Measurements from ENCODE around the gene OXNAD1.
A peak's percentile ranks its signal among the peaks of the same experiment; 100 is the strongest.
"Not testable (repeated sequence)": the region's sequence is repeated elsewhere in the genome, so short reads cannot be mapped to it uniquely, and the experiment has no call there.

OXNAD1 gene

GRCh38 chr3:16298891-16299290 is 33.9 kb downstream of the OXNAD1 start:
- TF ChIP-seq GATA1 (IDR thresholded peaks at IDR 0.05; ENCODE audit: low read depth, low read length) (no peak), POLR2A (IDR thresholded peaks at IDR 0.05; ENCODE audit: low read length) (no peak)
- no peak for DNase-seq

GRCh38 chr3:16299746-16300145 is 34.7 kb downstream of the OXNAD1 start:
- TF ChIP-seq GATA1 (IDR thresholded peaks at IDR 0.05; ENCODE audit: low read depth, low read length) = no peak
- no peak for TF ChIP-seq POLR2A (IDR thresholded peaks at IDR 0.05; ENCODE audit: low read length)
- no peak for DNase-seq

- peak; percentile 12 to 47 for DNase-seq
- TF ChIP-seq GATA1 (IDR thresholded peaks at IDR 0.05; ENCODE audit: low read depth, low read length) (no peak), POLR2A (IDR thresholded peaks at IDR 0.05; ENCODE audit: low read length) (no peak)
These were observed 35.3 kb downstream of the OXNAD1 start for GRCh38 chr3:16300307-16300706.

- DNase-seq = no peak
These were observed 35.9 kb downstream of the OXNAD1 start for GRCh38 chr3:16300881-16301359.

GRCh38 chr3:16301507-16301906 is 36.5 kb downstream of the OXNAD1 start:
- no peak for TF ChIP-seq GATA1 (IDR thresholded peaks at IDR 0.05; ENCODE audit: low read depth, low read length)
- no peak for TF ChIP-seq POLR2A (IDR thresholded peaks at IDR 0.05; ENCODE audit: low read length)
- DNase-seq = no peak

More at GRCh38 chr3:16300881-16301359, 35.9 kb downstream of the OXNAD1 start:
- no peak for TF ChIP-seq POLR2A (IDR thresholded peaks at IDR 0.05; ENCODE audit: low read length)
- no peak for TF ChIP-seq GATA1 (IDR thresholded peaks at IDR 0.05; ENCODE audit: low read depth, low read length)

GRCh38 chr3:16302082-16302631 is 37.1 kb downstream of the OXNAD1 start:
- no peak for DNase-seq
- TF ChIP-seq POLR2A (IDR thresholded peaks at IDR 0.05; ENCODE audit: low read length) (no peak), GATA1 (IDR thresholded peaks at IDR 0.05; ENCODE audit: low read depth, low read length) (no peak)

GRCh38 chr3:16303037-16303575 is 38.1 kb downstream of the OXNAD1 start:
- TF ChIP-seq POLR2A (IDR thresholded peaks at IDR 0.05; ENCODE audit: low read length) (no peak), GATA1 (IDR thresholded peaks at IDR 0.05; ENCODE audit: low read depth, low read length) (no peak)
- DNase-seq = no peak

GRCh38 chr3:16304061-16305010 is 39.3 kb downstream of the OXNAD1 start:
- DNase-seq = peak; percentile 80 to 89
- TF ChIP-seq POLR2A (IDR thresholded peaks at IDR 0.05; ENCODE audit: low read length) = no peak
- no peak for TF ChIP-seq GATA1 (IDR thresholded peaks at IDR 0.05; ENCODE audit: low read depth, low read length)

GRCh38 chr3:16305111-16305541 is 40.1 kb downstream of the OXNAD1 start:
- TF ChIP-seq GATA1 (IDR thresholded peaks at IDR 0.05; ENCODE audit: low read depth, low read length) (no peak), POLR2A (IDR thresholded peaks at IDR 0.05; ENCODE audit: low read length) (no peak)
- peak; percentile 49 to 55 for DNase-seq

GRCh38 chr3:16307832-16308531 is 43.0 kb downstream of the OXNAD1 start:
- DNase-seq = no peak
- TF ChIP-seq GATA1 (IDR thresholded peaks at IDR 0.05; ENCODE audit: low read depth, low read length) (no peak), POLR2A (IDR thresholded peaks at IDR 0.05; ENCODE audit: low read length) (no peak)

- DNase-seq = no peak
- no peak for TF ChIP-seq POLR2A (IDR thresholded peaks at IDR 0.05; ENCODE audit: low read length)
- TF ChIP-seq GATA1 (IDR thresholded peaks at IDR 0.05; ENCODE audit: low read depth, low read length) = no peak
These were observed 43.7 kb downstream of the OXNAD1 start for GRCh38 chr3:16308727-16309126.

- TF ChIP-seq GATA1 (IDR thresholded peaks at IDR 0.05; ENCODE audit: low read depth, low read length) (no peak), POLR2A (IDR thresholded peaks at IDR 0.05; ENCODE audit: low read length) (no peak)
- peak in 1 of 2 experiments; percentile 6 for DNase-seq
These were observed 44.5 kb downstream of the OXNAD1 start for GRCh38 chr3:16309558-16309957.

- not testable (repeated sequence) for DNase-seq
These were observed 45.5 kb downstream of the OXNAD1 start for GRCh38 chr3:16310486-16310885.

GRCh38 chr3:16311960-16312451 is 47.0 kb downstream of the OXNAD1 start:
- TF ChIP-seq GATA1 (IDR thresholded peaks at IDR 0.05; ENCODE audit: low read depth, low read length) (no peak), POLR2A (IDR thresholded peaks at IDR 0.05; ENCODE audit: low read length) (no peak)
- DNase-seq = no peak

Data from erythroblast (primary cell).